Measurements from ENCODE around the gene CATSPER1.

The CATSPER1 gene

GRCh38 chr11:66045177-66045639, 18.9 kb upstream of the CATSPER1 start:
- TF ChIP-seq EZH2phosphoT487 (IDR thresholded peaks at IDR 0.05; ENCODE audit: low read depth): no peak
- peak; percentile 98 for TF ChIP-seq CTCF (IDR thresholded peaks at IDR 0.05; ENCODE audit: low read depth, low read length)
- no peaks in the 10 kb centered on the region for H3K36me3 ChIP-seq (replicated peaks; ENCODE audit: low read depth, low read length)
- no peaks in the 10 kb centered on the region for H4K20me1 ChIP-seq (ENCODE audit: insufficient read depth, low read length)
- H3K4me2 ChIP-seq (ENCODE audit: low read length): peak overlapping the region; percentile 72
- no peaks in the 10 kb centered on the region for H3K79me2 ChIP-seq (ENCODE audit: low read length)
- H3K27ac ChIP-seq (ENCODE audit: low read length): no peak overlapping the region
- H3K9me3 ChIP-seq (ENCODE audit: insufficient read depth, low read length): no peaks in the 10 kb centered on the region
- H2AFZ ChIP-seq (ENCODE audit: low read depth, low read length): peak overlapping the region; percentile 69
- no peak overlapping the region for H3K9ac ChIP-seq (ENCODE audit: low read length)
- H3K4me3 ChIP-seq (ENCODE audit: low read length): peak overlapping the region; percentile 64
- peaks cover 11% of the 10 kb centered on the region; the same call in 1 of the 2 replicates for H3K4me1 ChIP-seq (ENCODE audit: low read length)
- H3K27me3 ChIP-seq (ENCODE audit: low read depth, low read length): no peaks in the 10 kb centered on the region

GRCh38 chr11:66044757-66045156, 18.5 kb upstream of the CATSPER1 start:
- Histone ChIP-seq H3K9ac (ENCODE audit: low read length) (no peak overlapping the region), H3K4me2 (ENCODE audit: low read length) (peak overlapping the region; percentile 72), H2AFZ (ENCODE audit: low read depth, low read length) (peak overlapping the region; percentile 69), H3K36me3 (replicated peaks; ENCODE audit: low read depth, low read length) (no peaks in the 10 kb centered on the region), H3K4me1 (ENCODE audit: low read length) (peaks cover 11% of the 10 kb centered on the region; the same call in 1 of the 2 replicates), H3K79me2 (ENCODE audit: low read length) (no peaks in the 10 kb centered on the region), H3K9me3 (ENCODE audit: insufficient read depth, low read length) (no peaks in the 10 kb centered on the region), H4K20me1 (ENCODE audit: insufficient read depth, low read length) (no peaks in the 10 kb centered on the region), H3K27ac (ENCODE audit: low read length) (no peak overlapping the region), H3K27me3 (ENCODE audit: low read depth, low read length) (no peaks in the 10 kb centered on the region), H3K4me3 (ENCODE audit: low read length) (peak overlapping the region; percentile 64)
- TF ChIP-seq CTCF (IDR thresholded peaks at IDR 0.05; ENCODE audit: low read depth, low read length) (no peak), EZH2phosphoT487 (IDR thresholded peaks at IDR 0.05; ENCODE audit: low read depth) (no peak)

- H4K20me1 ChIP-seq (ENCODE audit: insufficient read depth, low read length): no peaks in the 10 kb centered on the region
- no peak overlapping the region for H3K27ac ChIP-seq (ENCODE audit: low read length)
- no peak overlapping the region for H3K9ac ChIP-seq (ENCODE audit: low read length)
- H3K4me3 ChIP-seq (ENCODE audit: low read length): no peak overlapping the region
- no peaks in the 10 kb centered on the region for H3K9me3 ChIP-seq (ENCODE audit: insufficient read depth, low read length)
- H3K4me2 ChIP-seq (ENCODE audit: low read length): no peak overlapping the region
- no peak overlapping the region for H2AFZ ChIP-seq (ENCODE audit: low read depth, low read length)
- no peaks in the 10 kb centered on the region for H3K27me3 ChIP-seq (ENCODE audit: low read depth, low read length)
- TF ChIP-seq CTCF (IDR thresholded peaks at IDR 0.05; ENCODE audit: low read depth, low read length) (no peak), EZH2phosphoT487 (IDR thresholded peaks at IDR 0.05; ENCODE audit: low read depth) (no peak)
- H3K4me1 ChIP-seq (ENCODE audit: low read length): peaks cover 11% of the 10 kb centered on the region; the same call in 1 of the 2 replicates
- no peaks in the 10 kb centered on the region for H3K36me3 ChIP-seq (replicated peaks; ENCODE audit: low read depth, low read length)
- no peaks in the 10 kb centered on the region for H3K79me2 ChIP-seq (ENCODE audit: low read length)
These were observed 17.0 kb upstream of the CATSPER1 start for GRCh38 chr11:66042996-66043906.

- Histone ChIP-seq H4K20me1 (ENCODE audit: insufficient read depth, low read length) (no peaks in the 10 kb centered on the region), H2AFZ (ENCODE audit: low read depth, low read length) (no peak overlapping the region), H3K4me1 (ENCODE audit: low read length) (peaks cover 11% of the 10 kb centered on the region; the same call in 1 of the 2 replicates), H3K9me3 (ENCODE audit: insufficient read depth, low read length) (no peaks in the 10 kb centered on the region), H3K27ac (ENCODE audit: low read length) (no peak overlapping the region), H3K27me3 (ENCODE audit: low read depth, low read length) (no peaks in the 10 kb centered on the region), H3K4me3 (ENCODE audit: low read length) (no peak overlapping the region), H3K9ac (ENCODE audit: low read length) (no peak overlapping the region), H3K36me3 (replicated peaks; ENCODE audit: low read depth, low read length) (no peaks in the 10 kb centered on the region), H3K79me2 (ENCODE audit: low read length) (no peaks in the 10 kb centered on the region), H3K4me2 (ENCODE audit: low read length) (no peak overlapping the region)
- TF ChIP-seq EZH2phosphoT487 (IDR thresholded peaks at IDR 0.05; ENCODE audit: low read depth): no peak
- TF ChIP-seq CTCF (IDR thresholded peaks at IDR 0.05; ENCODE audit: low read depth, low read length): no peak
These were observed 16.1 kb upstream of the CATSPER1 start for GRCh38 chr11:66042227-66042995.
